Loucy (cell line): Measurements from ENCODE around the gene MAGIX.
"Not testable (repeated sequence)": the region's sequence is repeated elsewhere in the genome, so short reads cannot be mapped to it uniquely, and the experiment has no call there.

Experiments
- CTCF ChIP-seq: fragments of 200-600 bp; sonication (generic); conservative IDR thresholded peaks from 2 replicates; pipeline ENCODE4 v1.5.1; 2014; ENCODE audit warnings: mild to moderate bottlenecking, antibody characterized with exemption, low read length
- EZH2phosphoT487 ChIP-seq: fragments of 200-600 bp; IDR thresholded peaks from 2 replicates; pipeline ENCODE4 v1.6.1; 2018; ENCODE audit warnings: antibody characterized with exemption, mild to moderate bottlenecking, moderate library complexity, borderline replicate concordance

DNA sequence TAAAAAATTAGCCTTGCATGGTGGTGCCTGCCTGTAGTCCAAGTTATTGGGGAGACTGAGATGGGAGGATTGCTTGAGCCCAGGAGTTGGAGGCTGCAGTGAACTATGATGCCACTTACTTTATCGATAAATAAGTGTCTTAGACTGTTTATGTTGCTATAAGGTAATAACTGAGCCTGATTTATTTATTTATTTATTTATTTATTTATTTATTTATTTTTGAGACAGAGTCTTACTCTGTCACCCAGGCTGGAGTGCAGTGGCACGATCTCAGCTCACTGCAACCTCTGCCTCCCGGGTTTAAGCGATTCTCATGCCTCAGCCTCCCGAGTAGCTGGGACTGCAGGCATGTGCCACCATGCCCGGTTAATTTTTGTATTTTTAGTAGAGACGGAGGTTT lies 30.3 kb upstream of the MAGIX start:
- TF ChIP-seq CTCF, EZH2phosphoT487: not testable (repeated sequence)
